Measurements from ENCODE around the gene KRT28. TPM values are rescaled to one million over a fixed set of nuclear protein-coding genes. Genes with fewer than 3 reads are reported as not detected.

KRT28 gene
- total and polyA plus RNA-seq, 2 of the 13 experiments (the other 11 are each of a cell fraction or from before 2014, with no cell fraction given), result not detected

- Histone ChIP-seq H3K9ac (ENCODE audit: insufficient read depth, low read depth, low read length) (no peak overlapping the region), H3K36me3 (replicated peaks in 1 of 2; ENCODE audit: control insufficient read depth in 1 of 2, insufficient read depth in 2 of 2, low read length in 2 of 2) (peaks cover 1 to 6% of the 10 kb centered on the region in 2 experiments; a peak in 2 of 5 replicates), H3K4me3 (replicated peaks in 1 of 3; ENCODE audit: insufficient read depth in 1 of 3, low read depth in 2 of 3, low read length in 3 of 3) (no peak overlapping the region), H3K79me2 (ENCODE audit: insufficient read depth, low read length) (no peaks in the 10 kb centered on the region), H3K4me1 (ENCODE audit: insufficient read depth, low read length) (0 out of 2 replicates have a peak, but pooled peaks cover 5% of the 10 kb centered on the region), H3K27ac (ENCODE audit: extremely low read length, insufficient read depth, low read length) (no peak overlapping the region), H3K9me3 (ENCODE audit: low read length) (no peaks in the 10 kb centered on the region), H2AFZ (ENCODE audit: low read length) (no peak overlapping the region), H3K4me2 (ENCODE audit: low read depth, low read length) (no peak overlapping the region), H4K20me1 (ENCODE audit: insufficient read depth, low read length) (no peaks in the 10 kb centered on the region), H3K27me3 (ENCODE audit: control insufficient read depth in 1 of 2, insufficient read depth in 2 of 2, low read length in 2 of 2) (peaks cover 0 to 4% of the 10 kb centered on the region in 2 experiments; a peak in 1 of 5 replicates)
- ChIA-PET CTCF (ENCODE audit: low intra/inter-chr PET ratio, low total read pairs) (no interaction called here), POLR2A (interaction anchor here (0.9 kb wide), 1 partner anchor 20 kb away, joined by 3 read pairs; no protein-coding TSS in a partner anchor)
- no peak for ATAC-seq
- in situ Hi-C loops (cut with HindIII; ENCODE audit: extremely low pct_ligation_motif_present, low pct_unique_long_range_greater_than_20kb) (no loop called here), intact Hi-C loops (cut with micrococcal nuclease; ENCODE audit: unreplicated experiment) (no loop called here)
- no peak for FAIRE-seq
- BruUV-seq (replicated peaks), result no TSS peak
- no peak for DNase-seq (ENCODE audit: low spot score)
- TF ChIP-seq MAFK (conservative IDR thresholded peaks at IDR 0.05 in 1 of 2, IDR thresholded peaks at IDR 0.05 in 1 of 2; ENCODE audit: low read length in 2 of 2) (peak; percentile 56 to 69; a peak in 3 of 4 replicates), ZBTB34 (CRISPR knock-in tag; IDR thresholded peaks at IDR 0.05) (no peak), MAFF (IDR thresholded peaks at IDR 0.05; ENCODE audit: low read depth, low read length) (peak; percentile 58)
- WGBS (ENCODE audit: low lambda C conversion rate), result 61% methylated on average over 3 of the region's 3 CpGs
Observed at GRCh38 chr17:40839194-40839593, 39.4 kb upstream of the KRT28 start.

- Histone ChIP-seq H3K36me3 (replicated peaks in 1 of 2; ENCODE audit: control insufficient read depth in 1 of 2, insufficient read depth in 2 of 2, low read length in 2 of 2) (peaks cover 1 to 8% of the 10 kb centered on the region in 2 experiments; a peak in 2 of 5 replicates), H3K4me2 (ENCODE audit: low read depth, low read length) (no peak overlapping the region), H3K4me1 (ENCODE audit: insufficient read depth, low read length) (peaks cover 13% of the 10 kb centered on the region), H3K79me2 (ENCODE audit: insufficient read depth, low read length) (no peaks in the 10 kb centered on the region), H3K9me3 (ENCODE audit: low read length) (no peaks in the 10 kb centered on the region), H4K20me1 (ENCODE audit: insufficient read depth, low read length) (no peaks in the 10 kb centered on the region), H3K27ac (ENCODE audit: extremely low read length, insufficient read depth, low read length) (no peak overlapping the region), H3K9ac (ENCODE audit: insufficient read depth, low read depth, low read length) (no peak overlapping the region), H2AFZ (ENCODE audit: low read length) (no peak overlapping the region), H3K27me3 (ENCODE audit: control insufficient read depth in 1 of 2, insufficient read depth in 2 of 2, low read length in 2 of 2) (no peaks in the 10 kb centered on the region), H3K4me3 (replicated peaks in 1 of 3; ENCODE audit: insufficient read depth in 1 of 3, low read depth in 2 of 3, low read length in 3 of 3) (no peak overlapping the region)
- CTCF ChIA-PET (ENCODE audit: low intra/inter-chr PET ratio, low total read pairs), result no interaction called here
- FAIRE-seq, result no peak
- 97% methylated on average over 4 of the region's 4 CpGs for WGBS (ENCODE audit: low lambda C conversion rate)
- no peak for DNase-seq (ENCODE audit: low spot score)
- no peak for ATAC-seq
- POLR2A ChIA-PET, result interaction anchor here (1.3 kb wide), 1 partner anchor 17 kb away, joined by 4 read pairs; no protein-coding TSS in a partner anchor
- no TSS peak for BruUV-seq (replicated peaks)
- in situ Hi-C loops (cut with HindIII; ENCODE audit: extremely low pct_ligation_motif_present, low pct_unique_long_range_greater_than_20kb), result no loop called here
- TF ChIP-seq NFE2L1 (CRISPR knock-in tag; IDR thresholded peaks at IDR 0.05; ENCODE audit: borderline replicate concordance) (no peak), EEA1 (CRISPR knock-in tag; IDR thresholded peaks at IDR 0.05; ENCODE audit: borderline replicate concordance) (no peak), ZNF891 (CRISPR knock-in tag; IDR thresholded peaks at IDR 0.05) (no peak), ZNF629 (CRISPR knock-in tag; conservative IDR thresholded peaks at IDR 0.05) (peak; percentile 55), NPAS2 (CRISPR knock-in tag; IDR thresholded peaks at IDR 0.05; ENCODE audit: borderline replicate concordance) (no peak), SRSF9 (IDR thresholded peaks at IDR 0.05; ENCODE audit: borderline replicate concordance, insufficient read depth, low read depth, low read length, poor library complexity, severe bottlenecking) (no peak), KLF12 (CRISPR knock-in tag; IDR thresholded peaks at IDR 0.05; ENCODE audit: borderline replicate concordance) (no peak), SRSF1 (optimal IDR thresholded peaks at IDR 0.05; ENCODE audit: low read depth, low read length) (no peak)
- intact Hi-C loops (cut with micrococcal nuclease; ENCODE audit: unreplicated experiment), result no loop called here
Observed at GRCh38 chr17:40836020-40836419, 36.3 kb upstream of the KRT28 start.
